ENCODE data around the gene PDGFC.

Gene PDGFC

DNA sequence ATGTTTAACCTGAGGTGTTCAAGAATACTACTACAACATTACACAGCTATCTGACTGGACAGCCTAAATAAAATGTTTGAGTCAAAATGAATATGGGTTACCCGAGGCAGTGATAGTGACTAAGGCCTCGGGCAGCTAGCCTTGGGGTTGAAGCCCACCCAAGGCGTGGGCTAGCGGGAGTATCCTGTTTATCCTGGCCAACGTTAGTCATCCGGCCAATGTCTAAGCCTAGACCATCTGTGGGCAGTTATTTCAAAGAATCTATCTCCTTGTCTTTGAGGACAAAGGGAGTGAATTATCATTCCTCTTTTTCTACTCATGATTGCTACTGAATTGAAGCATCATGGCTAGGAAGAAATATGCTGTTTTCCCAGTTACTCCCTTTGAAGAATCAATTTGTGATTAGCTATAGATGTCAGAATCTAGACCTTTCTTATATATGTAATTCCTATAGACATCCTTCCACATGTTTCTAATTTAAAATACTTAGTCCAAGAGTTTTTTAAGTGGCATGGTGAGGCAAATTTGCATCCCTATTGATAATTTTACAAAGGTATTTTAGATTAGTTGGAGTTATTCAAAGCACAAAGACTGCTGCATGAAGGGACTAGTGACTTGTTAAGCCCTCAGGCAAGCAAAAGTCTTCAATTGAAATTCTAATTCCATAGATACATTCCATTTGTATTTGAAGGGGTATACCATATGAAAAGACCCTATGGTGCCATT lies 6.0 kb upstream of the PDGFC start:
- in situ Hi-C loops (cut with HindIII; ENCODE audit: low pct_ligation_motif_present, low pct_unique_long_range_greater_than_20kb, low sequenced_read_pairs) = no loop called here
- DNase-seq = no peak

GRCh38 chr4:156976147-156976546 lies 4.5 kb upstream of the PDGFC start:
- in situ Hi-C loops (cut with HindIII; ENCODE audit: low pct_ligation_motif_present, low pct_unique_long_range_greater_than_20kb, low sequenced_read_pairs) = no loop called here
- peak; percentile 80 for DNase-seq

- in situ Hi-C loops (cut with HindIII; ENCODE audit: low pct_ligation_motif_present, low pct_unique_long_range_greater_than_20kb, low sequenced_read_pairs) = no loop called here
- DNase-seq = no peak
Measured at GRCh38 chr4:156975686-156976085, 4.1 kb upstream of the PDGFC start.

- in situ Hi-C loops (cut with HindIII; ENCODE audit: low pct_ligation_motif_present, low pct_unique_long_range_greater_than_20kb, low sequenced_read_pairs) = no loop called here
- DNase-seq = no peak
Measured at GRCh38 chr4:156974264-156974663, 2.7 kb upstream of the PDGFC start.

DNA sequence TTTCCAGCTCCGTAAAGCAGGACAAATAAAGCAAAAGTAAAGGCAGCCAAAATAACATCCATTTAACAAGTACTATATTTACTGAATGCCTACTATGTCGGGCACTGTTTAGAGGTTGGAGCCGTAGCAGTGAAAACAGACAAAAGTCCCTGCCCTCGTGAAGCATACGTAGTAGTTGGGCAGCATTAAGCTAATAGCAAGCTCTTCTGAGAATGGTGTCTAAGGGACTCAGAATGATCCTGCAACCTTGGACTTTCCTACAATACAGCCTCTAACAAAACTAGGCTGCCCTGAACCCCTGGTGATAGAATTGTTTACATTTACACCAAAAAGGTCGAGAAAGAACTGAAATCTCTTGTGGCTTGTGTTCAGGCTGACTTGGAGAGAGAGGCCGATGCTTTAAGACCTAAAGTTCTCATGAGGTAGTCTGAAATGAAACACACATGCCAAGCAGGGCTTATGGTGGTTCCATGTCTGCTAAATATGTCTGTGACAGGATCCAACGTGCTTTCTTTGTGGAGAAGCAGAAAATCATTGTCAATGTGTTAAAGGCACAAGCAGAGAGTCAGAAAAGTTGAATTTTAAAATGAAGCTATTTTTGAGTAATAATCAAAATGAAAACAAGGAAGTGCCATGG lies 898 bp upstream of the PDGFC start:
- peak; percentile 48 for DNase-seq
- in situ Hi-C loops (cut with HindIII; ENCODE audit: low pct_ligation_motif_present, low pct_unique_long_range_greater_than_20kb, low sequenced_read_pairs) = no loop called here

DNA sequence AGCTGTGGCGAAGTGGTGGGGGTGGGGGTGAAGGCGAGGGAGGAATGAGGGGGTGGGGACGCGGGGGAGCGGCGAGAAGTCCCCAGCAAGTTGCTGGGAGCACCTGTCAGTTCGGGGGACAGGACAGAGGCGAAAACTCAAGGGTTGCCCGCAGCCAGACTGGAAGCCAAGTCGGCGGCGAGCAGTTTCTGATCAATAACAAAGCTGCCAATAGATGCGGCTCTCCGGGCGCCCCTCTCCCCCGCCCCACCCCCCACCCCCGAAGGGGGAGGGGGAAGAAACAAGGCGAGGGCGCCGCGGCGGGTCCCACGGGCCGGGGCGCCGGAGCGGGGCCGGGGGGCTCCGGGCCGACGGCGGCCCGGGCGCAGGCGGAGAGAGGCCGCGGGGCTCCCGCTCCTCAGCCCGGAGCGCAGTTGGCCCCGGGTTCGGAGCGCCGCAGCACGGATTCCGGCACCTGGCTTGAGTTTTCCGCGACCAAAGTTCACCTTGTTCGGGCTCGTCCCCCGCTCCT lies 379 bp downstream of the PDGFC start:
- no peak for DNase-seq
- in situ Hi-C loops (cut with HindIII; ENCODE audit: low pct_ligation_motif_present, low pct_unique_long_range_greater_than_20kb, low sequenced_read_pairs) = no loop called here

DNA sequence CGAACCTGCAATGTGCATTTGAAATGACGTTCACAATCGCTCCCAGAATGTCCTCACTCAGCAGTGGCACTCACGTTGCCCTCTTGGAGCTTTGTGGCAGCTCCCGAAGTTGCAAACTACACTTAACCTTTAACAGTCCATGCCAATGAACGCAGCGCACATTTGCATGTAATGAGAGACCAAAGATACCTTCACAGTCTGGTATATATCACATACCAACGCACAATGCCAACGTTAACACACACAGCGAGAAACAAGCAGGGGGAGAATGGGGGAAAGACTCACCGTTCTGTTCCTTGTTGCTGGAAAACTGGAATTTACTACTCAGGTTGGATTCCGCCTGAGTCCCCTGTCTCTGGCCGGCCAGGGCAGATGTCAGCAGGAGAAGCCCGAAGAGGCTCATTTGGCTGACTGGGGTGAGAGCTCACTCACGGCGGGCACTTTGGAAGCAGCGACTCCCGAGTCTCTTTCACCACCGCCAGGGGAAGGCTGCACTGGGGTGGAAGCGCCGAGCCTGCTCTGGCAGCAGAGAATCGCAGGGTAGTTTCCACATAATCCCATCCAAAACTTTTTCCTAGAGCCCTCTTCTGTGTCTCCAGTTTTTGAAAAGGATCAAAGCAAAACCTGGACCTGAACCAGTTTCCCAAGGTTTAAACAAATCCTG lies 966 bp downstream of the PDGFC start:
- in situ Hi-C loops (cut with HindIII; ENCODE audit: low pct_ligation_motif_present, low pct_unique_long_range_greater_than_20kb, low sequenced_read_pairs) = no loop called here
- DNase-seq = peak; percentile 65

GRCh38 chr4:156969911-156970310 lies 1.7 kb downstream of the PDGFC start:
- in situ Hi-C loops (cut with HindIII; ENCODE audit: low pct_ligation_motif_present, low pct_unique_long_range_greater_than_20kb, low sequenced_read_pairs) = no loop called here
- no peak for DNase-seq

DNA sequence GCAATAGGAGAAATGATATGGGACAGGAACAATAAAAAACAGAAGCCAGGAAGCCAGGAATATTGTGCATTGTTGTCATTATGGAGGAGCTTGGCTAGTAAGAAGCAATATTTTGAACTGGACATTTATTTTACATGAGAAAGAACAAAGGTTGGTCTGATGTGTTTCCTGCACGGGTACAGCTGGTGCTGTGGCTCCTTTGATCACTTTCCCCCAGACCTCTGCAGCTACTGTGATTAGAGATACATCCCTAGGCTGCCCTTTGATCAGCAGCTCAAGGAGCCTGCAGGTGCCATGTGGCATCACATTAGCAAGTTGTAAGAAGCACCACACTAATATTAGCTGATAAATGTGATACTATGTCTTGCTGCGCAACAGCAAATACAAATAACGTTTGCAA lies 2.5 kb downstream of the PDGFC start:
- in situ Hi-C loops (cut with HindIII; ENCODE audit: low pct_ligation_motif_present, low pct_unique_long_range_greater_than_20kb, low sequenced_read_pairs) = no loop called here
- DNase-seq = no peak

GRCh38 chr4:156968479-156968984 lies 3.1 kb downstream of the PDGFC start:
- in situ Hi-C loops (cut with HindIII; ENCODE audit: low pct_ligation_motif_present, low pct_unique_long_range_greater_than_20kb, low sequenced_read_pairs) = no loop called here
- DNase-seq = peak; percentile 77

- no peak for DNase-seq
- in situ Hi-C loops (cut with HindIII; ENCODE audit: low pct_ligation_motif_present, low pct_unique_long_range_greater_than_20kb, low sequenced_read_pairs) = no loop called here
Measured at GRCh38 chr4:156966836-156967235, 4.8 kb downstream of the PDGFC start.

GRCh38 chr4:156963419-156963818 lies 8.2 kb downstream of the PDGFC start:
- in situ Hi-C loops (cut with HindIII; ENCODE audit: low pct_ligation_motif_present, low pct_unique_long_range_greater_than_20kb, low sequenced_read_pairs) = no loop called here
- no peak for DNase-seq

DNA sequence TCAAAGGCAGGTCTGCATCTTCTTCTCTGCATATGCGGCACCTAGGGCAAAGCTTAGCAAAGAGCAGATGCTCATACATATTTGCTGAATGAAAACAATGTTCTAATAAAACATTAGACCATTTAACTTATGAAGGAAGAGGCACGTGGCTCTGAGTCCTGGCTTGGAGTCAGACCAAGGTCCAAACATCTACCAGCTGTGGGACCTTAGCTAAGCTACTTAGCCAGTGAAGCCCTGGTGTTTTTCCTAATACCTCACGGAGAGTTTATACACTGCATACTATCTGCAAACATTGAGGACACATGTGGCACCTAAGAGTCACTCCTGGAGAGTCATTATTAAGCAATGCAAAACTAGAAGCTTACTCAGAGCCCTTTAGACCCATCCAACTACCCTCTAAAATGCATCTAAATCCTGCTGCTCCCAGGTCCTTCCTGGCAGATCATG lies 9.0 kb downstream of the PDGFC start:
- DNase-seq = no peak
- in situ Hi-C loops (cut with HindIII; ENCODE audit: low pct_ligation_motif_present, low pct_unique_long_range_greater_than_20kb, low sequenced_read_pairs) = no loop called here

DNA sequence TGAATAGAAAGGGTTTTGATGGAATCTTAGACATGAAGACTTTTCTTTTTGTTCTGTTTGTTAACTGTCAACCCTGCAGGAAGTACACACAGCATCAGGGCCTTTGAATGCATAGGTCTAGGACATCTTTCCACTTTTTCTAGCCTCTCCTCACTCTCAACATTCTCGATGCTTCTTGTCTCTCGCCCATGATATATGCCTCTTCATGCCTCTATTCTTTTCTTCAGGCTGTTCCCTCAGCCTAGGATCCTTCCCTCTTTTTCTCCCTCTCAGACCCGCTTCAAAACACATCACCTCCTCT lies 9.6 kb downstream of the PDGFC start:
- in situ Hi-C loops (cut with HindIII; ENCODE audit: low pct_ligation_motif_present, low pct_unique_long_range_greater_than_20kb, low sequenced_read_pairs) = no loop called here
- DNase-seq = no peak

DNA sequence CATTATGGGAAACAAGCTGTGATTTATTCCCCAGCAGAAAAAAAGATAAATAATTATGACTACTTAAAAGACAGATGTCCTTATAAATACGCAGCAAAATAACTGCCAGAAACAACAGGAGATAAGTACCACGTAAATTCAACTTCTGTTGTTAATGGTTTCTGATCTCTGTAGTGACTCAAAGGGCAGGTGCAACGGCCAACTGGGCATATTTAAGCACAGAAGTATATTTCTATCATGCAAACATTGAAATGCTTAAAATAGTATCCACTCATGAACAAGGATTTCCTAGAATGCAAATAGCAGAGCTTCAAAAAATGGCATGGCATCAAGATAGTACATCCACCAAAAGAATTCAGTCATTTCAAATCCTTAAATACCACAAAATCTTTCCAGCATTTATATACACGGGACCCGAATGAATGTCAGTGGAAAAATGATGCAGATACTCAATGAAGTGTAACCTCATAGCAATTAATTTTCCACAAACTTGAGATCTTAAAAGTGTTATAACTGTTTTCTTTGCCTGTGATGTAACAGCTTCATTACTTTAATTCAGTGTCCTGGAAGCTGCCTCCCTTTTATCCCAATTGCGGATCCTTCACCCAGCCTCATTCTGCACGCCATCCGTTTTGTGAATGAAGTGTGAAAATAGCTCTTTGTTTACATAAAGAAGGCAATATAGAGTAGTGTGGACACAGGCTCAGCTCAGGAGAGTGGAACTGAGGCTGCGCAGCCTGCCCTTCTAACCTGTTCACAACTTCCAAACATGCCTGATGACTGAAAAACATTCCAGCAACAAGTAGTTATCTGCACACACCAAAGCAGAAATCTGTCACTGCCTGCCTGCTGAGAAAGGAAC lies 10.2 kb downstream of the PDGFC start:
- no peak for DNase-seq
- in situ Hi-C loops (cut with HindIII; ENCODE audit: low pct_ligation_motif_present, low pct_unique_long_range_greater_than_20kb, low sequenced_read_pairs) = no loop called here

GRCh38 chr4:156959298-156959702 lies 12.3 kb downstream of the PDGFC start:
- DNase-seq = no peak
- in situ Hi-C loops (cut with HindIII; ENCODE audit: low pct_ligation_motif_present, low pct_unique_long_range_greater_than_20kb, low sequenced_read_pairs) = no loop called here

DNA sequence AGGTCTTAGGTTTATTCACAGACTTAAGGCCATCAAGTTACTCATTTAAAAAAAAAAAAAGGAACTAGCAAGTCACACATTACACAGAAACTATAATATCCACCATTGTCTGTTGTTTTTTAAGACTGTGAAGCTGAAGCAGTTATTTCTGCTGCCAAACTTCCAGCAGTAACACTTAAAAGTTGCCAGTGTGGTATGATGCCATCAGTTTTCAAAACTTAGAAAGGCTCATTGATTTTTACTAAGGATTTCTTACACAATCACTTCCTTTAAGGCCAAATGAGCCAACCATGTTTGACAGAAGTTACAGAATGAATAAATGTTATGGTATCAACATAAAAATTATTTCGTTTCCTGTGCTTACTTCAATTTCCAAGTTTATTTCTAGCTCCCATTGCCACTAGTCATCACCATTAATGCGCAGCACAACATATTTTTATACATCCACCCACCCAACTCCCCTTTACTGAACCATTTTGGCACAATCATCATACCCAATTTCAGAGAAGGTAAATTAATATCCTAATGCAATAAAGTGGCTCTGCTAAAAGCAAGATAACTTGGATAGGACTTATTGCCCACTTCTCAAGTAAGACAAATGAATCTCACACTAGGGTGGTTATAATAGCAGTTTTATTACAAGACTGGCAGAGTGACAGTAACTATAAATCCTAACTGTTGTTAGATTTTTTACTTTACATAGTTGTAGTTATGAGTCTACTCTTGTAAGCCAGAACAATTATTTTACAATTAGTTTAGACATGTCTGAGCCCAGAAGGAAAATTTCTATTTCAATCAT lies 13.1 kb downstream of the PDGFC start:
- DNase-seq = no peak
- in situ Hi-C loops (cut with HindIII; ENCODE audit: low pct_ligation_motif_present, low pct_unique_long_range_greater_than_20kb, low sequenced_read_pairs) = no loop called here

DNA sequence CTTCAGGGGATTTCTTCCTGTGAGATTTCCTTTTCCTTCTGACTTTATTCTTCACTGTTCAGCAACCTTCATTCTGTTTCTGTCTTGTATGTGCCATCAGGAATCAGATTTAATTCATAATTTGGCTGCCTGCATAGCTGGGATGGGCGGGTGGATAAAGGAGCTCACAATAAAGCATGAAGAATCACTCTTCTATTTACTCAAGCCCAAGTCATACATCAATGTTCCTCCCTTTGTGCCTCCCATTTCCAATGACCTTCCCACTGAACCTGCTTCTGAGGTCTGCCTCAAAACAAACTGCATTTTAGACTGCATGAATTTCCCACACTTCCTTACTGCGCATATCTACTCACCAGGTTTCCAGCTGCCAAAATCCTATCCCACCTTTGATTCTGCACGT lies 14.0 kb downstream of the PDGFC start:
- in situ Hi-C loops (cut with HindIII; ENCODE audit: low pct_ligation_motif_present, low pct_unique_long_range_greater_than_20kb, low sequenced_read_pairs) = no loop called here
- DNase-seq = no peak
